Measurements from ENCODE around the gene SH2B3.

Gene SH2B3

DNA sequence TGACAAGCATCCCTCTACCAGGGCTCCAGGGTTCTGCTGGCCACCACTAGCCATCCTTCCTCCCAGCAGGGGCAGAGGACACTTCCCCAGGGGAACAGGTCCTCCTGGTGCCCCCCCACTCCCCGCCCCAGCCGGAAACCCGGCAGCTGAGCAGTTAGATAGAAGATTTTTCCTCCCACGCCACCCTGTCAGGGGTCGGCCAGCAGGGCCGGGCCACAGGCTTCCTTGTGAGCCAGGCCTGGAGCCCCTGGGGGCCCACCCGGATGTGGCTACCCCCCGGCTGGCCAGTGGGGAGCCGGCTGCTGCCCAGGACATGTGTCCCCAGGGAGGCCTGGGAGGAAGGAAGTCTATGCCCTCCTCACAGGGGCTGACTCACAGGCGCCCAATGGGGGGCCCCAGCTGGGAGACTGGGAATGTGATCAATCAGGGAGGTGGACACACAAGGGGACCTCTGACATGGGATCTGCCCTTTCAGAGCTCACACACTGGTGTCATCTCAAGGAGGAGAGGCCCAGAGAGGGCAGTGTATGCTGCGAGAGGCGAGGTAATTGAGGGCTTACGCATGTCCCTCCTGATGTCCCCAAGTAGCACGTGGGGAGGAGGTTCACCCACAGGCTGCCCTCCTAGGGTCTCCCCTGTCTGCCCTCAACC, 4.2 kb downstream of the SH2B3 start:
- peak; percentile 46 for DNase-seq

DNA sequence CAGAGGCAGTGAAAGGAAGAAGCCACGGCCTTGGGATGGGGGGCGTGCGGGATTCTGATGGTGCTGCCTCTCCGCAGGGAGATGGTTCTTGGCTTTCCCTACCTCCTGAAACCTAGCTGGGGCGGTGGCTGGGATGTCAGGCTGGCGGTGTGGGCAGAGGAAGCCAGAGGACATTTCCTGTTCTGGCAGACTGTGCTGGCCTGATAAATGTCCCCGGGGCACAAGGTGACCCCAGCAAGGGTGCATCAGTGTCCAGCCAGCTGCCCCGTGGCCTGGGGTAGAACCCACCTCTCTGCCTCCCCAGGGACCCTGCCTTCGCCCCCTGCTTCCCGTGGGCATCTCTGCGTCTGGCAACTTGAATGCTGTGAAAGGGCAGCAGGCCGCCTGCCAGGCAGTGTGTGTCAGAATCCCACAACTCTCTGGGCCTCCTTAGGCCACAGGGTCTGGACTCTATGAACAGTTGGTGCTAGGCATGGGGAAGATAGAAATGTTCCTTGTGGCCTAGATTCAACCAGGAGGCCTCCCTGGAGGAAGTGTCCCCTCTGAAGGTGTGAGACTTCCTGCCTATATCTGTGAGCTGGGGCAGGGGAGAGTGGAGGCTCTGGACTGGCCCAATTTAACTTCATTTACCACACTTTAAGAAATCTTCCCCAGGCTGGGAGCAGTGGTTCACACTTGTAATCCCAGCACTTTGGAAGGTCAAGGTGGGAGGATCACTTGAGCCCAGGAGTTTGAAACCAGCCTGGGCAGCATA, 4.9 kb downstream of the SH2B3 start:
- DNase-seq, result no peak

DNA sequence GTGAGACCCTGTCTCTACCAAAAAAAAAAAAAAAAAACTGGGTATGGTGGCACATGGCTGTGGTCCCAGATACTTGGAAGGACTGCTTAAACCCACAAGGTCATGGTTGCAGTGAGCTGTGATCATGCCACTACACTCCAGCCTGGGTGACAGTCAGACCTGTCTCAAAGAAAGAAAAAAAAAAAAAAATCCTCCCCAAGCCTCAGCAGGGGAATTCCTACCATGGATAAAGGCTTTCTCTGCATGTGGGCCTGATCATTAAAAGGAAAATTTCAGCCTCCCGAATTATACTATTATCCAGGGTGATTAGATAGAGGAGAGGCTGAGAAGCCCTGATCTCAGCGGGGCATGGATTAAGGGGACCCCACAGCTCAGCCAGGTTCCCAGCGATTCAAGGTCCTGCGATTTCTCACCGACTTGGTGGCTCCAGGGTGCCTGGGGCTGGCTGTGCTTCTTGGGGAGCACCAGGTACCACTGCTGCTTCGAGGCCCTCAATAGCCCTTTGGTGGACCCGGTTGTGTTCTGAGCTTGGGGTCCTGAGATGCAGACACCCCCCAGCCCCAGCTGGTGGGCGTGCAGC, 5.6 kb downstream of the SH2B3 start:
- DNase-seq, result no peak

DNA sequence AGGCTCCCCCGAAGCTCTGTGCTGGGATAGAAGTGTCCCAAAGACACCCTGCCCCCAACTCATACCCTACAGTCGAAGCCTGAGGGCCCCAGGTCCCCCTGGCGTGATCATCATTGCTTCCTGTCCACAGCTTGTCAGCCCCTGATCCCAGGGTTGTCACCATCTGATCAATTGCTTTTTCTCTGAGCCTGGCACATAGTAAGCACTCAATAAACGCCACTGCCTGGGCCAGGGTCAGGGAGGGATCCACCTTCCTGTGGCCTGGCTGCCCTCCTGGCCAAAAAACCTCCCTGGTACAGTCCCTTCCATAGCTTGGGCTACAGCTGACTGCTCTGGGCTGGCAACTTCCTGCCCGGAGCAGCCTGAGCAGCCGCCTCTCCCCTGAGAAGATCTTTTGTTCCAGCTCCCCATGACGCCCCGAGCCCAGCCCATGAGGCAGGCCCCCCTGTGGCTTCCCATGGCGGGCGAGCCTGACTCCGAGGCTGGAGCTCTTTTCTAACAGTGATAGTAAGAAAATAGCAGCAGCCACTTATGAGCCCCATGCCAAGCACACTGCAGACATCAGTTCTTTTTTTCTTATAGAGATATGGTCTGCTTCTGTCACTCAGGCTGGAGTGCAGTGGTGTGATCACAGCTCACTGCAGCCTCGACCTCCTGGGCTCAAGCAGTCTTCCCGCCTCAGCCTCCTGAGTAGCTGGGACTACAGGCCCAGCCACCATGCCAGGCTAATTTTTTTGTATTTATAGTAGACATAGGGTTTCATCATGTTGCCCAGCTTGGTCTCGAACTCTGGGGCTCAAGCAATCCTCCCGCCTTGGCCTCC, 6.5 kb downstream of the SH2B3 start:
- no peak for DNase-seq

DNA sequence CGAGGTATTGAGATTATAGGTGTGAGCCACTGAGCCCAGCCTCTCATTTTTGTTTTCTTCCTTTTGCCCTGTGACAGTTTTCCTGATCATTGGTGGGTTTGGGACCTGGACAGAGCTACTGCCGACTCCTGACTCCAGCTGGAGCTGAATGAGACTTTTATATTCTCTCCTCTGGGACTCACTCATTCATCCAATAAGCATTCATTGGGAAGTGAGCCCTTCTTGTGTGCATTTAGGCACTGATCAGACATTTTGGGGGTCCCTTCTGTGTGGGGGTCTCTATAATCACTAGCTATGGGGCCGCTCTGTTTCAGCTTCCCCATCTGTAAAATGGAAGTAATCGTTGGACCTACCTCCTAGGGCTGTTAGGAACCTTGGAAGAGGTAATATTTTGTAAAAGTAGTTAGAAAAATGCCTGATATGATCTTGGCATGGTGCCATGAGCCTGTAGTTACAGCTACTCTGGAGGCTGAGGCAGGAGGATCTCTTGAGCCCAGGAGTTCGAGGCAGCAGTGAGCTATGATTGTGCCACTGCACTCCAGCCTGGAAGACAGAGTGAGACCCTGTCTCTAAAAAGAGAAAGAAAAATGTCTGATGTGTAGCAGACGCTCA, 7.2 kb downstream of the SH2B3 start:
- no peak for DNase-seq

DNA sequence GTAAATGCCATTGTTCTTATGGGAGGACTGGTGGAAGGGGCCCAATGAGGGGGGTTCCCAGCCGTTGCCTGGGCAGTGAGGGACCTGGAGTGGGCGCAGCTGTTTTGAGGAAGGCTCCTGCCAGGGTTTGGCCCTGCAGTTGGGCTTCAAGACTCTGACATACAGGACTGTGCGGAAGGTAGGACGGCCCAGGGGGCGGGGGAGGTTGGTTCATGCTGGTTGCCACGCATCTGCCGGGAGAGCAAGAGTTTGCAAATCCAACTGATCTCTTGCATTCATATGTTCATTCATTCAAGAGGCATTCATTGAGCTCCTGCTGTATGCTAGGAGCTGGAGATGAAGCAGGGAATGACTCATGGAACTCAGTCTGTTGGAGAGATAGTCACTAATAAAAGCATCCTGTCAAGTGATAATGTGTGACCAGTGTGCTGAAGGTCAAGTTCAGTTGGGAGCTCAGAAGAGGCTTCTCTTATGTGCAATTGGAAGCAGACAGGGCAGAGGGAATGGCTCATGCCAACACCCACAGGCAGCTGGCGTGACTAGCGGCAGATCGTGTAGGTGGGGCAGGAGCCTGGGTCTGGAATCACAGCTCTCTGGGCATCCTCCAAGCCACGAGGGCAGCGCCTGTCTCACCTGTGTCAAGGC, 7.8 kb downstream of the SH2B3 start:
- DNase-seq, result no peak

DNA sequence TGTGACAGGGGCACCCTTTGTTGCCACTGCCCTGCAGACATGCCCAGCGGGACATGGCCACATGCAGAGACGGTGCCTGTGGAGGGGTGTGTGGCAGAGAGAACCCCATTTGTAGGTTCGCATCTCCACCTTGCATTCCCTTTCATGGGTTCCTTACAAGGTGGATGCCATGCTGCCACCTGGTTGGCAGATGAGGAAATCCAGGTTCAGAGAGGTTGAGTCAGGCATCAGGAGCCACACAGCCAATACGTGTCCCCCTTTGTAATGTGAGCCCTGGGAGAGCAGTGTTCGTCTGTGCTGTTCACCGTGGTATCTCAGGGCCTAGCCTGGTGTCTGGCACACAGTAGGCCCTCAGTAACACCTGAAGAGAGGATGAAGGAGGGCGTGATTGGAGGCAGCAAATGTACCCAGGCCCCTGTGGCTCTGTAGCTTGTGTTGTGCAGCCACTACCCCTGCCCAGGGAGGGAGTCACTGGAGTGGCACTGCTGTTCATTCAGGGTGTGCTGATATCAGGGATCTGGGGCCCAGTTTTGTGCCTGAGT, 9.1 kb downstream of the SH2B3 start:
- no peak for DNase-seq

DNA sequence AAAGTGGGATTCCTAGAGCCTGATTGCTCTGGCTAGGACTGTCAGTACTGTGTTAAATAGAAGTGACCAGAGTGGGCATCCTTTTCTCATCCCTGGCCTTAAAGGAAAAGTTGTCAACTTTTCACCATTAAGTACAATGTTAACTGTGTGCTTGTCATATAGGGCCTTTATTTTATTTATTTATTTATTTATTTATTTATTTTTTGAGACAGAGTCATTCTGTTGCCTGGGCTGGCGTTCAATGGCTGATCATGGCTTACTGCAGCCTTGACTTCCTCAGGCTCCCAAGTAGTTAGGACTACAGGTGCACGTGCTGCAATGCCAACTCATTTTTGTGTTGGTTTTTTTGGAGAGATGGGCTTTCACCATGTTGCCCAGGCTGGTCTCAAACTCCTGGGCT, 11.6 kb downstream of the SH2B3 start:
- DNase-seq, result no peak

DNA sequence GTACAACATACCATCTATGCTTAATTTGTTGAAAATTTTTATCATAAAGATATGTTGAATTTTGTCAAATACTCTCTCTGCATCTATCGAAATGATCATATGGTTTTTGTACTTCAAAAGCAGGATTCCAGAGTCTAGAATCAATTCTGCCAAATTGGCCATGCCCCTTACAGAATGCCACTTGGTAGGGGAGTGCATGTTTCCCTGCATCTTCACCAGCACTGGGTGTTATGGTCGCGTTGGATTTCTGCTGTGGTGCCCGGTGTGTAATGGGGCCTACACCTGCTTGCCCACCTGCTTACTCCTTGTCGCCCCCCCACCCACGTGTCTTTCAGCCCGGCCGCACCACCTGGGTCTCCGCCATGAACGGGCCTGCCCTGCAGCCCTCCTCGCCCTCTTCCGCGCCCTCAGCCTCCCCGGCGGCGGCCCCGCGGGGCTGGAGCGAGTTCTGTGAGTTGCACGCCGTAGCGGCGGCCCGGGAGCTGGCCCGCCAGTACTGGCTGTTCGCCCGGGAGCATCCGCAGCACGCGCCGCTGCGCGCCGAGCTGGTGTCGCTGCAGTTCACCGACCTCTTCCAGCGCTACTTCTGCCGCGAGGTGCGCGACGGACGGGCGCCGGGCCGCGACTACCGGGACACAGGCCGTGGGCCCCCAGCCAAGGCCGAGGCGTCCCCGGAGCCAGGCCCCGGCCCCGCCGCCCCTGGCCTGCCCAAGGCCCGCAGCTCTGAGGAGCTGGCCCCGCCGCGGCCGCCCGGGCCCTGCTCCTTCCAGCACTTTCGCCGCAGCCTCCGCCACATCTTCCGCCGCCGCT, 12.3 kb downstream of the SH2B3 start:
- no peak for DNase-seq

DNA sequence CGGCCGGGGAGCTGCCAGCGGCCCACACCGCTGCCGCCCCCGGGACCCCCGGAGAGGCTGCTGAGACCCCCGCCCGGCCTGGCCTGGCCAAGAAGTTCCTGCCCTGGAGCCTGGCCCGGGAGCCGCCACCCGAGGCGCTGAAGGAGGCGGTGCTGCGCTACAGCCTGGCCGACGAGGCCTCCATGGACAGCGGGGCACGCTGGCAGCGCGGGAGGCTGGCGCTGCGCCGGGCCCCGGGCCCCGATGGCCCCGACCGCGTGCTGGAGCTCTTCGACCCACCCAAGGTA, 12.8 kb downstream of the SH2B3 start:
- no peak for DNase-seq

DNA sequence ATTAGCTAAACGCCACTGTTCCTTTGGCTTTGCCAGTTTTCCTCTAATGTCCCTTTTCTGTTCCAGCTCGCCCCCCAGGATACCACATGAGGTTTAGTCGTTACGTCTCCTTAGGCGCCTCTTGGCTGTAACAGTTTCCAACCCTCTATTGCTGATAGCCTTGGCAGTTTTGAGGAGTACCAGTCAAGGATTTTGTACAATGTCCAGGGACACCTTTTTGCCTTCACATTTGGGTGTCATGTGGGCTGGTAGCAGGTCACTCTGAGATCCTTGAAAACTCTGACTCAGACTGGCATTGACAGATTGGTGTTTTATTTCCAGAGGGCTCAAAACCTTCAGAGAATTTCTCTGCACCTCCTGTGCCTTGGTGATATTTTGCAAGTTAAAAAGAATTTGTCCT, 14.1 kb downstream of the SH2B3 start:
- DNase-seq, result no peak

DNA sequence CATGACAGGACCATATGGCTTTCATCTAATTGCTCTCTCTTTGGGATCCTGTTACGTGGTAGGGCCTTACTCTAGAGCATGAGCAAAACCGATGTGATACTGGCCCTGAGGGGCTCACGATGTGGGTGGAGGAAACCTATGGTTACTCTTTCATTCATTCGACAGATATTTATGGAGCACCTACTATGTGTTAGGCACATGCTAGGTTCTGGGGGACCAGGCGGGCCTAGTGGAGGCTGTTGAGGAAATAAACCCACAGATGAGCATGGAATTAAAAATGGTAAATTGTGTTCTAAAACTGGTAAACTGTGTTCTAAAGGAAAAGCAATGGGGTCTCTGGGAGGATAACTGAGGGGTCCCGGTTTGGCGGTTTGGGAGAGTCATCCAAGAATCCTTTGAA, 14.8 kb downstream of the SH2B3 start:
- DNase-seq, result no peak

DNA sequence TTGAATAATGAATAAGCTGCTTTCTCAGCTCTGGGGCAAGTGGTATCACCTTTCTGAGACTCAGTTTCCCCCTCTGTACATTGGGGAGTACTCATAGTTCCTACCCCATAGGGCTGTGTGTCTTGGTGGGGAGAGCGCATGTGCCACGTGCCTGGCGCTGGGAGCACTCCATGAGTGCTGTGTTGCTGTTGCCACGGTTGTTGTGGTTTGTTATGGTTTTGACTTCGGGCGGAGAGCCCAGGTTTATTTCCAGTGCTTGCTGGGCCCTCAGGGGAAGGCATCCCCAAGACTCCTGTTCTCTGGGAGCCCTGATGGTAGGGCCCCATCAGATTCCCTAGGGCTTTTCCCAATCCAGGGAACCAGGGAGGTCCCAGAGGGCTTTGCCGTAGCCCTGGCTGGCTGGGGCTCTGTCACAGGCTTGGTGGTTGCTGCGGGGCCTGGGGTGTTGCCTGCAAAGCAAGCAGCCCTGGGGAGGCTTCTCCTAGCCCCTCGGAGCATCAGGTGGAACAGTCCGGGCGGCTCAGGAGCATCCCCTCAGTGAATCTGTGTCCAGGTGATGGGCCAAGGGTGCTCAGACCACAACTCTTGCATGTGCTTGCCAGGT, 18.6 kb downstream of the SH2B3 start:
- DNase-seq, result no peak

DNA sequence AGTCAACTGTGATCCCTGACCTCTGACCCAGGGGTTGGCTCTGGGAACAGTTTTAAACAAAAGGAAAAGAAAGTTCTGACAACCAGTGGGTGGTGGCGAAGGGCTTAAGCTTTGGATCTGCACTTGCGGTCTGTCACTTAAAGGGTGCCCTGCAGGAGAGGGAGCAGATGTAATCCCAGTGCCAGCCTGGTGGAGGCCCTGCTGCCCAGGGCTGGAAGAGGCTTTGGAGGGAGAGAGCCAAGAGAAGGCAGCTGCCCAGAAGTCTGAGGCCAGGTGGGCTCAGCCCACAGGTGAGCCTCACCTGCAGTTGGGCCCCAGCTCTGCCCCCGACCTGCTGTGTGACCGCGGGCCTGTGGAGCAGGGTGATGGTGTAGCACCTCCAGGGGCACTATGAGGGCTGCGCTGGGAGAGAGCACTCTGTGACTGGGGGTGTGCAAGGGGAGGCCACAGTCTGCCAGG, 19.1 kb downstream of the SH2B3 start:
- DNase-seq, result no peak

DNA sequence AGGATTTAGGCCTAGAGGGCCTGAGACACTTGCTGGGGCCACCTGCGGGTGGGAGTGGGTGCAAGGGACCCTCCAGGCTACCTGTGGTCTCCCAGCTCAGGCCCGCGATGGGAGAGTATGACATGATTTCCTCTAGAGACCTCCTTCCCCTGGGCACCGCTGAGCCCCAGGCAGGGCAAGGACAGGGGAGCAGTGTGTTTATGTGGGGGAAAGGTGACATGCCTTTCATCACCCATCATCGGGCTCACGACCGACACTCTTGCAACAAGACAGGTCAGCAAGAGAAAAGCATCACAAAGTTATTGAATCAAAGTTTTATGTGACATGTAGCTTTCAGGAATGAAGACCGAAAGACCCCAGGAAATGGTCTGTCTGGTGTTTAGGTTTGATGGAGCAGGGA, 19.9 kb downstream of the SH2B3 start:
- DNase-seq, result no peak

DNA sequence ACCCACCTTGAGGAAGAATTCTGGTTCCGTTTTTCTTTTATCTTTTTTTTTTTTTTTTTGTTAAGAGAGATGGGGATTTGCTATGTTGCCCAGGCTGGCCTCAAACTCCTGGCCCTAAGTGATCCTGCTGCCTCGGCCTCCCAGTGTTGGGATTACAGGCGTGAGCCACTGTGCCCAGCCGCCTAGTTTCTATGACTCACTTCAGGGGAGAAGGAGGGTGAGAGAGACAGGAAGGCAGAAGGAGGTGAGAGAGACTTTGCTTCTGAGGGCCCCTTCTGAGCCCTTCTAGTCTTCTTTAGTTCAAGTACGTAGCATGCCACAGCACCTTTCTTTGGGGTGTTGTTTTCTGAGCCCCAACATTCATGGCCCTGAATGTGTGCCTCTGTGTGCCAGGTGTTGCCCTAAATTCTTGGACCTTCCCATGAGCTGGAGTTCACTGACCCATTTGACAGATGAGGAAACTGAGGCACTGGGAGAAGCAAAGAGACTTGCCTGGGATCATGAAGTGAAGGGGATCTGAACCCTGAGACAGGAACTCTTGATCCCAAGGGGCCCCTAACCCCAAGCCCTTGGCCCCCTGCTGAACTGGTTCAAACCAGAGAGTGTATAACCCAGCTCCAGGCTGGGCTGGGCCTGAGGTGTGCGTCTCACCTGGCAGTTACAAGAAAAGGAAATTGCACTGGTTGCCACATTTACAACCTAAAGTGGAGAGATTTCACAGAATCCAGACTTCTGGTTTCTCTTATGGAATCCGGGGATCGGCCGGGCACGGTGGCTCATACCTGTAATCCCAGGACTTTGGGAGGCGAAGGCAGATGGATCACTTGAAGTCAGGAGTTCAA, 20.8 kb downstream of the SH2B3 start:
- DNase-seq, result peak; percentile 45

DNA sequence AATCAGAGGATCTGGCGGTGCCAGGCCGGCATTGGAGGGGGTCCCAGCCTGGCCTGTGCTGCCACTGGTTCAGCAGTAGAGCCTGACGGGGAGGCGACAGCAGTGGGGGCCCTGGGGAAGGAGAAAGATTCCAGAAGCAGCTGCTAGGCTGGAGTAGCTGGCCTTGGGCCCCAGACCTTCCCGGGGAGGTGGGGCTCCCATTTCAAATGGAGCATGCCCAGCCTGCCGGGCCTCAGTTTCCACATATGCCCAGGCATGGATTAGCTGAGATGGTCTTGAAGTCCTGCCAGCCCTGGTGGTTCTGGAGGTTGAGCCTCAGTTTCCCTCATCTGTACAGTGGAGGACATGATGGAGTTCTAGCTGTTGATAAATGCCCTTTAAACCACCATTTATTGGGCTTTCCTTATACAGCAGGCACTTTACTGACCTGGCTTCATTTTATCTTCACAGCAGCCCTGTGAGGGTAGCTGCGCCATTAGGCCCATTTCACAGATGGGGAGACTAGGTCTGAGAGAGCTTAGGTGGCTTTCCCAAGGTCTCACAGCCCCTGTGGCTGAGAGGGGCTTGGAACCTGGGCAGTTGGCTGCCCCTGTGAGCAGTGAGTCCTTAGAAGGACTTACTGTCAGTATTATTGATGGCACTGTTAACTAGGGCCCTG, 21.8 kb downstream of the SH2B3 start:
- no peak for DNase-seq

DNA sequence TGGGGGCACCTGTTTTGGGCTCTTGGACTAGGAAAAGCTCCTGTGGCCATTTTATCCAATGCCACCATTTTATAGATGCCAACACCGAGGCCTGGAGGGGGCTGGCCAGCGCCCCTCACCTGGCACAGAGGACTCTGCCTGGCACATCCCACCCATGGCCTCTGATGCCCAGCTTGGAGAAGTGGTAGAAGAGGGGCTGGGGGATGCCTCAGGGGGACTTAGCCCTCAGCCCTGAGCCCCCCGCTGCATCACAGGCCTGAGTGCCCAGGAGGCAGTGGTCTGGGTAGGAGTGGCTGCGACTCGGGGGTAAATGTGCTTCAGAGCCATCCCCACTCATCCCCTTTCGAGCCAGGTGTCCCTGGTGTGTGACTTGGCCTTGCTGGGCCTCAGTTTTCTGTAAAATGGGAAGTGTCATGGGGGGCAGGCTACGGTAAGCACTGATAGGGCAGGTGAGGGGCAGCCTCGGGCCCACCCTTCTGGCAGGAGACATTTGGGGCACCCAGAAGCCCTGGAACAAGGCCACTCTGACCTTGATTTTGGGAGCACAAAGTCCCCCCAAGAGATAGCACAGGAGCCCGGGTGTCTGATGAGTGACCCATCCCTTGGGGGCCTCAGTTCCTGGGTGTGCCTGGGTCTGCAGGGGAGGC, 22.5 kb downstream of the SH2B3 start:
- DNase-seq, result no peak

DNA sequence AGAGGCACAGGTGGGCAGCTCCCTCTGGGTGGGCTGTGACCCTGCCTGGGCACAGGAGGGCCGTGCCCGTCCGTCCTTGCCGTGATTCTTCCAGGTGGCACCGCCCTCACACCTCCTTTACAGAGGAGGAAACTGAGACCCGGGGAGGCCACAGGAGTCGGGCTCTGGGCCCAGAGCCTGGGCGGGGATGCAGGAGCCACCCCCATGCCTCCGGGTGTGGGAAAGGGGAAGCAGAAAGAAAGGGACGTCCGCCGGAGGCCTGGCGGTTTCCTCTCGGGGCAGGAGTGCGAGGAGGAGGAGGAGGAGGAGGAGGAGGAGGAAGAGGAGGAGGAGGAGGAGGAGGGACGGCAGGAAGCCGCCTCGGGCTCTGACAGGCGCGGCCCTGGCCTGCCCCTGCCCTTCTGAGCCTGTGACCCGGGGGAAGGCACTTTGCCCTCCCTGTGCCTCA, 23.0 kb downstream of the SH2B3 start:
- no peak for DNase-seq

Measured in stimulated activated CD4-positive, alpha-beta T cell treated with anti-CD3 and anti-CD28 coated beads, Interleukin-4, amount 100 ng/mL, for 24 hours (primary cell).